ENCODE measurements around the gene SLC25A25. TPM values are rescaled to one million over a fixed set of nuclear protein-coding genes. Genes with fewer than 3 reads are reported as not detected.
A peak's percentile ranks its signal among the peaks of the same experiment; 100 is the strongest.

The SLC25A25 gene
- total RNA-seq, 1 donor from 2014 or later = 34.7 TPM

- no peak for DNase-seq
- peaks cover 61% of the 10 kb centered on the region for H3K4me1 ChIP-seq
- intact Hi-C loops (cut with DNase I) = no loop called here
- H3K9me3 ChIP-seq = no peaks in the 10 kb centered on the region
- peaks cover 65% of the 10 kb centered on the region for H3K36me3 ChIP-seq
- TF ChIP-seq CTCF (IDR thresholded peaks at IDR 0.05) = no peak
- H3K4me3 ChIP-seq = no peak overlapping the region
- H3K27ac ChIP-seq = peak overlapping the region; percentile 36
- no peaks in the 10 kb centered on the region for H3K27me3 ChIP-seq
- ATAC-seq = no peak
Observed at GRCh38 chr9:128102196-128102595, 34.2 kb downstream of the SLC25A25 start.

- intact Hi-C loops (cut with DNase I) = no loop called here
- DNase-seq (no peak), ATAC-seq (no peak)
- Histone ChIP-seq H3K36me3 (peaks cover 74% of the 10 kb centered on the region), H3K27ac (peak overlapping the region; percentile 36), H3K27me3 (no peaks in the 10 kb centered on the region), H3K9me3 (no peaks in the 10 kb centered on the region), H3K4me3 (no peak overlapping the region), H3K4me1 (peaks cover 53% of the 10 kb centered on the region)
- no peak for TF ChIP-seq CTCF (IDR thresholded peaks at IDR 0.05)
Observed at GRCh38 chr9:128102861-128103588, 35.0 kb downstream of the SLC25A25 start.

- Histone ChIP-seq H3K27ac (no peak overlapping the region), H3K4me1 (peaks cover 51% of the 10 kb centered on the region), H3K4me3 (no peak overlapping the region), H3K36me3 (peaks cover 79% of the 10 kb centered on the region), H3K27me3 (no peaks in the 10 kb centered on the region), H3K9me3 (no peaks in the 10 kb centered on the region)
- peak; percentile 15 for TF ChIP-seq CTCF (IDR thresholded peaks at IDR 0.05)
- ATAC-seq = no peak
- intact Hi-C loops (cut with DNase I) = no loop called here
- no peak for DNase-seq
Observed at GRCh38 chr9:128103589-128103962, 35.5 kb downstream of the SLC25A25 start.

- peaks cover 85% of the 10 kb centered on the region for H3K36me3 ChIP-seq
- no peak overlapping the region for H3K27ac ChIP-seq
- H3K27me3 ChIP-seq = no peaks in the 10 kb centered on the region
- DNase-seq (no peak), ATAC-seq (no peak)
- intact Hi-C loops (cut with DNase I) = no loop called here
- no peaks in the 10 kb centered on the region for H3K9me3 ChIP-seq
- no peak for TF ChIP-seq CTCF (IDR thresholded peaks at IDR 0.05)
- no peak overlapping the region for H3K4me3 ChIP-seq
- peaks cover 45% of the 10 kb centered on the region for H3K4me1 ChIP-seq
Observed at GRCh38 chr9:128104171-128104618, 36.2 kb downstream of the SLC25A25 start.

GRCh38 chr9:128105538-128106175, 37.6 kb downstream of the SLC25A25 start:
- intact Hi-C loops (cut with DNase I) = no loop called here
- H3K27ac ChIP-seq = no peak overlapping the region

More at GRCh38 chr9:128105538-128106175, 37.6 kb downstream of the SLC25A25 start:
- TF ChIP-seq CTCF (IDR thresholded peaks at IDR 0.05) = no peak
- Histone ChIP-seq H3K4me3 (no peak overlapping the region), H3K9me3 (no peaks in the 10 kb centered on the region), H3K36me3 (peaks cover 86% of the 10 kb centered on the region), H3K4me1 (peaks cover 31% of the 10 kb centered on the region), H3K27me3 (no peaks in the 10 kb centered on the region)
- DNase-seq (no peak), ATAC-seq (no peak)

Data from upper lobe of right lung (tissue), 1 donor.